ENCODE results near the gene TMEM217.
A peak's percentile ranks its signal among the peaks of the same experiment; 100 is the strongest.
"Not testable (repeated sequence)": the region's sequence is repeated elsewhere in the genome, so short reads cannot be mapped to it uniquely, and the experiment has no call there.

Gene TMEM217

DNA sequence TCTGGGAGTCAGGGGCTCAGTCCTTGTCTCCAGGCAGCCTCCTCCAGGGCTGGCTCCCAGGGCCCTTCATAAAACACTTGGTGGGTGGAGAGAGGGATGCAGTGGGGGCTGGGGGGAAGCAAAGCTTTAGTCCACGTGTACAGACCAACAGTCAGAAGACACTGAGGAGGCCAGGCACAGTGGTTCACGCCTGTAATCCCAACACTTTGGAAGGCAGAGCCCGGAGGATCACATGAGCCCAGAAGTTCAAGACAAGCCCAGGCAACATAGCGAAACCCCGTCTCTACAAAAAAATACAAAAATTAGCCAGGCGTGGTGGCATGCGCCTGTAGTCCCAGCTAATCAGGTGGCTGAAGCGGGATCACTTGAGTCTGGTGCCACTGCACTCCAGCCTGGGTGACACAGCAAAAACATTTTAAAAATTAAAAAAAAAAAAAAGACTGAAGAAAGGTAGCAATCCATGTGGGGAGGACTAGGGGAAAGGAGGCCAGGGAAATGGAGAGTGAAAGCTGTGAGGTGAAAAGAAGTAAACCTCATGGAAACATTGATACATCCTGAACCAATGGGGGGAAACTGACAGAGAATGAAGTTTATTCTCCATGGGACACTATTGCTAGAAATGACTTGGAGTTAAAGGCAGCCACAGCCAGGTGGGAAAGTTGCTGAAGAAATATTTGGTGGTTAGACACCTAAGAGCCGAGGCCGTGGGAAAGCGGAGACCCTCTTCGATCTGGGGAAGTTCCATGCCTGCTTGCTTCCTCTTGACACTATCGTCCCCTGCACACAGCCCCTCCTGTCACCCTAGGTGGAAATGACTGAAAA lies 52.6 kb downstream of the TMEM217 start:
- no peak overlapping the region for H3K4me3 ChIP-seq (ENCODE audit: low read depth, low read length)
- no peak for DNase-seq (ENCODE audit: low read depth)
- in situ Hi-C loops (cut with HindIII; ENCODE audit: low sequenced_read_pairs), result no loop called here
- TF ChIP-seq, protein P1, sequence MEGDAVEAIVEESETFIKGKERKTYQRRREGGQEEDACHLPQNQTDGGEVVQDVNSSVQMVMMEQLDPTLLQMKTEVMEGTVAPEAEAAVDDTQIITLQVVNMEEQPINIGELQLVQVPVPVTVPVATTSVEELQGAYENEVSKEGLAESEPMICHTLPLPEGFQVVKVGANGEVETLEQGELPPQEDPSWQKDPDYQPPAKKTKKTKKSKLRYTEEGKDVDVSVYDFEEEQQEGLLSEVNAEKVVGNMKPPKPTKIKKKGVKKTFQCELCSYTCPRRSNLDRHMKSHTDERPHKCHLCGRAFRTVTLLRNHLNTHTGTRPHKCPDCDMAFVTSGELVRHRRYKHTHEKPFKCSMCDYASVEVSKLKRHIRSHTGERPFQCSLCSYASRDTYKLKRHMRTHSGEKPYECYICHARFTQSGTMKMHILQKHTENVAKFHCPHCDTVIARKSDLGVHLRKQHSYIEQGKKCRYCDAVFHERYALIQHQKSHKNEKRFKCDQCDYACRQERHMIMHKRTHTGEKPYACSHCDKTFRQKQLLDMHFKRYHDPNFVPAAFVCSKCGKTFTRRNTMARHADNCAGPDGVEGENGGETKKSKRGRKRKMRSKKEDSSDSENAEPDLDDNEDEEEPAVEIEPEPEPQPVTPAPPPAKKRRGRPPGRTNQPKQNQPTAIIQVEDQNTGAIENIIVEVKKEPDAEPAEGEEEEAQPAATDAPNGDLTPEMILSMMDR (IDR thresholded peaks at IDR 0.05; ENCODE audit: low read depth, low read length, missing control alignments), result no peak

DNA sequence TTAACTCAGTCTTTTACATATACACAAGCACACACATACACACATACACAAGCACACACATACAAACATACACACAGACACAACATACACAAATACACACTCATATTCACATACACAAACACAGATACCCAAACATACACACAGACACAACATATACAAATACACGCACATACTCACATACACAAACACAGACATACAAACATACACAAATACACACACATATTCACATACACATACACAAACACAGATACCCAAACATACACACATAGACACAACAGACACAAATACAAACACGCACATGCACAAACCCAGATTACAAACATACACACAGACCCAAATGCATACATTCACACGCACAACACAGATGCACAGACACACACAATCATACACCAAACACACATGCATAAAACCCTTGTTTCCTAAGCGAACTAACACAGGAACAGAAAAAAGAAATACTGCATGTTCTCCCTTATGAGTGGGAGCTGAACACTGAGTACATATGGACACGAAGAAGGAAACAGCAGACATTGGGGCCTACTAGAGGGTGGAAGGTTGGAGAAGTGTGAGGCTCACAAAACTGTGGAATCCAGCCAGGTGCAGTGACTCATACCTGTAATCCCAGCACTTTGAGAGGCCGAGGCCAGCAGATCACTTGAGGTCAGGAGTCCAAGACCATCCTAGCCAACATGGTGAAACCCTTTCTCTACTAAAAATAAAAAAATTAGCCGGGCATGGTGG lies 53.8 kb downstream of the TMEM217 start:
- peak; percentile 16 for DNase-seq (ENCODE audit: low read depth)
- in situ Hi-C loops (cut with HindIII; ENCODE audit: low sequenced_read_pairs), result no loop called here
- H3K4me3 ChIP-seq (ENCODE audit: low read depth, low read length), result no peak overlapping the region
- TF ChIP-seq, protein P1 (IDR thresholded peaks at IDR 0.05; ENCODE audit: low read depth, low read length, missing control alignments), result no peak

DNA sequence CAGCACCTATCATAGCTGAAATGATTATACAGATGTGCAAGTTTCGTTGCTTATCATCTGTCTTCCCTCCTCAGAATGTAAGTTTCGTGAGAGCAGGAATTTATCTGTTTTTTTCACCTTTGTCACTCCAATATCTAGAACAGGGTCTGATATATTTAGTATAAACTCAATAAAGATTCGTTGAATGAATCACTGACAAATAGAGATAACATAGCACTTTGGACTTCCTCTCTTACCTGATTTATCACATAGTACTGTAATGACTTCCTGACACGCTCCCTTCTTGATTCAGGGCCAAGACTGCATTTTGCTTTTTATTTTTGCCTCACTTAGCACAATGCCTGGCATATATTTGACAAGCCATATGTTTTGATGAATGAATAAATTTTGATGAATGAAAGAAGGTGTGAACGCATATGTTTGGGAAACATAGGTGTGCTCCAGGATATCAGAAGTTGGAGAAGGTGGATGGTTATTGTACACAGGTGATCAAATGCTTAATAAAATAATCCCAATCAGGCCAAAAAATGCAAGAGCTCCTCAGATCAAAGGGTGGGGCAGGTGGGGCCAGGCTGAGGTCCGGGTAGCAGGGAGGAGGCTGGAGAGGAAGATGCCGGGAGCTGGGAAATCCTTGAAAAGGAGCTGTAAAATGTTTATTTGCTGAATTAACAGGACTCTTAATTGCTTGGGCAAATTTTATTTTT lies 55.0 kb downstream of the TMEM217 start:
- H3K4me3 ChIP-seq (ENCODE audit: low read depth, low read length), result no peak overlapping the region
- TF ChIP-seq, protein P1 (IDR thresholded peaks at IDR 0.05; ENCODE audit: low read depth, low read length, missing control alignments), result no peak
- DNase-seq (ENCODE audit: low read depth), result no peak
- in situ Hi-C loops (cut with HindIII; ENCODE audit: low sequenced_read_pairs), result no loop called here

DNA sequence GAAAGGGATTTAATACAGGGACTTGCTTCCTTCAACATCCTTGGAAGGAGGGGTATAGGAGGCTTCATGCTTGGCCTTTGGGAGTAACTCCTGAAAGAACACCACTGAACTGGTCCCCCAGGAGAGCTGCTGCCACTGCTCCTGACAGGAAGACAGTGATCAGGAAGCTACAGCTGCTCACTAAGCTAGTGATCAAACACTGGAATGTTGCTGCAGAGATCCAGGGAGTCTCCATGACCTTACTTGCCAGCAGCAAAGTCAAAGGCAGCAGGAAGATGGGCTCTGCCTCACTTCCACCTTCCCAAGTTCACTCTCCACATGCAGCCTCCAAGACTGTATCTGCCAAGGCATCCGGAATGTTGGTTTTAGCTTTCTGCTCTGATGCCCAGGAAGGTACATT lies 56.2 kb downstream of the TMEM217 start:
- in situ Hi-C loops (cut with HindIII; ENCODE audit: low sequenced_read_pairs), result no loop called here
- no peak overlapping the region for H3K4me3 ChIP-seq (ENCODE audit: low read depth, low read length)

DNA sequence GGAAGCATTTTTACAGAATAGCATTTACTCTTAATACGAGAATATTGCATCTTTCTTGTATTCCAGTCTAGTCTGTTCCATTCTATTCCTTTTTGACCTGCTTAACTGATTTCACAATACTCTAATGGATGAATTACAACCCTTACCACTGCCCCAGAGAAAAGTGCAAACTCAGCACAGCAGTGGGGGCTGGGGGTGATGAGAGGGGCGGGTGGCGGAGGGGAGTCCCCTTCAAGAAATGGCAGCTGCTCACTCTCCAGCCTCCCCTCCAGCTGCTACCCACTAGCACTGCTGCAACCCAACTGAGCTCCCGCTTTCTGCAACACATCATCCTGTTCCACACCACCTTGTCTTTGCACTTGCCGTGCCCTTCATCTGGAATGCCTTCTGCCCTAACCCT lies 57.9 kb downstream of the TMEM217 start:
- no peak overlapping the region for H3K4me3 ChIP-seq (ENCODE audit: low read depth, low read length)
- TF ChIP-seq, protein P1 (IDR thresholded peaks at IDR 0.05; ENCODE audit: low read depth, low read length, missing control alignments), result no peak
- in situ Hi-C loops (cut with HindIII; ENCODE audit: low sequenced_read_pairs), result no loop called here
- DNase-seq (ENCODE audit: low read depth), result no peak

More for the DNA sequence above, 56.2 kb downstream of the TMEM217 start:
- no peak for DNase-seq (ENCODE audit: low read depth)
- TF ChIP-seq, protein P1 (IDR thresholded peaks at IDR 0.05; ENCODE audit: low read depth, low read length, missing control alignments), result no peak

DNA sequence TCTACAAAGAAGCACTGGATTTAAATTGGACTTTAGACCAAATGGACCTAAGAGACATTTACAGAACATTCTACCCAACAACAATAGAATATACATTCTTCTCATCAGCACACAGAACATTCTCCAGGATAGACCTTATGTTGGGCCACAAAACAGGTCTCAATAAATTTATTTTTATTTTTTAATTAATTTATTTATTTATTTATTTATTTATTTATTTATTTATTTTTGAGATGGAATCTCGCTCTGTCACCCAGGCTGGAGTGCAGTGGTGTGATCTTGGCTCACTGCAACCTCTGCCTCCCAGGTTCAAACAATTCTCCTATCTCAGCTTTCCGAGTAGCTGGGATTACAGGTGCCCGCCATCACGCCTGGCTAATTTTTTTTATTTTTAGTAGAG lies 61.5 kb downstream of the TMEM217 start:
- DNase-seq (ENCODE audit: low read depth); H3K4me3 ChIP-seq (ENCODE audit: low read depth, low read length); in situ Hi-C loops (cut with HindIII; ENCODE audit: low sequenced_read_pairs): not testable (repeated sequence)

DNA sequence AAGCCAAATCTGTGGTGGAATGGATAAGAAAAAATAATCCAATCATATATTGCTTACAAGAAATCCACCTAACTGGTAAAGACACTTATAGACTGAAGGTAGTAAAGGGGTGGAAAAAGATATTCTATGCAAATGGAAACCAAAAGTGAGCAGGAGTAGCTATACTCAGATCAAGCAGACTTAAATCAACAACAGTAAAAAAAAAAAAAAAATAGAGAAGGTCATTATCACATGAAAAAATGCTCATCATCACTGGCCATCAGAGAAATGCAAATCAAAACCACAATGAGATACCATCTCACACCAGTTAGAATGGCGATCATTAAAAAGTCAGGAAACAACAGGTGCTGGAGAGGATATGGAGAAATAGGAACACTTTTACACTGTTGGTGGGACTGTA lies 63.1 kb downstream of the TMEM217 start:
- DNase-seq (ENCODE audit: low read depth); H3K4me3 ChIP-seq (ENCODE audit: low read depth, low read length); in situ Hi-C loops (cut with HindIII; ENCODE audit: low sequenced_read_pairs): not testable (repeated sequence)
